Subcutaneous adipose tissue (tissue), 4 donors: ENCODE data around the gene LZTS2. TPM values are rescaled to one million over a fixed set of nuclear protein-coding genes. Genes with fewer than 3 reads are reported as not detected.

ENCODE experiments used
- CTCF ChIP-seq: fragments of 450-650 bp; IDR thresholded peaks from one replicate; pipeline ENCODE4 v1.5.1; 2016; ENCODE audit warnings: low read depth, mild to moderate bottlenecking, control low read depth, antibody characterized with exemption, moderate library complexity
- total RNA-seq, 4 donors: library from RNA; depleted of rRNA; stranded (reverse); fragments of >200 nt; gene quantifications; one replicate each; pipeline ENCODE4 v1.1.0, GENCODE V29; 2016

The LZTS2 gene
- total RNA-seq, 4 donors from 2014 or later: 27.4 to 130 (median 45.2) TPM

- no peak for TF ChIP-seq CTCF
Measured at GRCh38 chr10:101021239-101021638, 21.6 kb downstream of the LZTS2 start.

- no peak for TF ChIP-seq CTCF
Measured at GRCh38 chr10:101021692-101022251, 22.2 kb downstream of the LZTS2 start.

- TF ChIP-seq CTCF: no peak
Measured at GRCh38 chr10:101022967-101023705, 23.5 kb downstream of the LZTS2 start.

- TF ChIP-seq CTCF: no peak
Measured at GRCh38 chr10:101027106-101027720, 27.6 kb downstream of the LZTS2 start.

- TF ChIP-seq CTCF: no peak
Measured at GRCh38 chr10:101028446-101029337, 29.1 kb downstream of the LZTS2 start.

- TF ChIP-seq CTCF: no peak
Measured at GRCh38 chr10:101029520-101030295, 30.1 kb downstream of the LZTS2 start.
